Adrenal gland (tissue), 12 donors: ENCODE data around the gene MSRB1. TPM values are rescaled to one million over a fixed set of nuclear protein-coding genes. Genes with fewer than 3 reads are reported as not detected.

Experiments used
- DNase-seq, 7 donors: peaks; one replicate each; pipeline ENCODE4 v3.0.0-alpha.2; 2019 to 2020
- H3K27ac ChIP-seq, 5 donors: fragments of 200-600 bp; sonication (generic) in 4 of 5; 1 replicate in 3 of 5; 2 replicates in 2 of 5; pipeline versions ENCODE4 v1.5.1 to v1.8.0; 2016 to 2020; ENCODE audit warnings: mild to moderate bottlenecking in 1 of 5
- H3K27me3 ChIP-seq: fragments of 200-600 bp; 2 replicates; pipeline ENCODE4 v1.8.0; 2021
- H3K36me3 ChIP-seq, 2 donors: fragments of 200-600 bp; replicated peaks in 1 of 2; 1 replicate in 1 of 2; 2 replicates in 1 of 2; pipeline versions ENCODE4 v1.5.1 to v1.8.0; 2018 to 2022
- H3K4me1 ChIP-seq, 2 donors: fragments of 200-600 bp; replicated peaks in 1 of 2; 1 replicate in 1 of 2; 2 replicates in 1 of 2; pipeline versions ENCODE4 v1.5.1 to v1.8.0; 2018 to 2021
- H3K4me3 ChIP-seq, 4 donors: fragments of 200-600 bp; sonication (generic) in 3 of 4; one replicate each; pipeline ENCODE4 v1.5.1; 2016 to 2018
- H3K9me3 ChIP-seq, 3 donors: fragments of 200-600 bp; sonication (generic) in 1 of 3; replicated peaks in 1 of 3; 1 replicate in 2 of 3; 2 replicates in 1 of 3; pipeline versions ENCODE4 v1.5.1 to v1.8.0; 2016 to 2021
- POLR2A ChIP-seq, 2 donors: fragments of 450-650 bp; IDR thresholded peaks; one replicate each; pipeline ENCODE4 v1.6.1; 2017; ENCODE audit warnings: antibody characterized with exemption in 2 of 2, mild to moderate bottlenecking in 2 of 2, moderate library complexity in 1 of 2
- WGBS, 4 donors: extraction: QIAGEN DNeasy Blood & Tissue Kit in 2 of 4; methylation state at CpG; one replicate each; pipeline versions ENCODE4 v1.1.5 to v1.1.7; 2013 to 2017; 5-methylcytosine and 5-hydroxymethylcytosine counted together
- intact Hi-C, 2 donors: fragments of 100-400 bp; cut with DNase I; formaldehyde crosslinking; loops; one replicate each; pipeline versions ENCODE4 v1.14.1 to v1.15.0; 2022 to 2023
- polyA plus RNA-seq, 3 donors: library from polyadenylated mRNA; stranded (reverse); fragments of 200-250 nt in 2 of 3; fragments of 350-450 nt in 1 of 3; fragmentation: Illumina TruSeq in 1 of 3; extraction: RNeasy Lipid Tissue Mini Kit (QIAGEN cat#74804) in 1 of 3; gene quantifications; one replicate each; pipeline ENCODE4 v1.2.3, GENCODE V29; 2013 to 2014
- total RNA-seq, 9 donors: library from RNA; depleted of rRNA in 4 of 9; stranded (reverse); fragments of >200 nt in 4 of 9; fragments of 120-200 nt in 1 of 9; fragmentation: NEBNext Ultra II Directional in 1 of 9; extraction: Animal tissue kit (Norgen Biotek cat#: 25700) in 1 of 9; gene quantifications; one replicate each; pipeline versions ENCODE4 v1.1.0 to v1.2.4, GENCODE V29; 2013 to 2023
- TF ChIP-seq, protein P1 (sequence below), 6 experiments: fragments of 450-650 bp in 4 of 6; fragments of 200-600 bp in 2 of 6; sonication (generic) in 1 of 6; IDR thresholded peaks; 1 replicate in 5 of 6; 2 replicates in 1 of 6; pipeline versions ENCODE4 v1.5.1 to v1.8.0; 2016 to 2021; ENCODE audit warnings: antibody characterized with exemption in 6 of 6, mild to moderate bottlenecking in 2 of 6, moderate library complexity in 1 of 6
- donor health status: healthy with polysubstance abuse.
- donor health status: Bipolar disorder and iron deficiency.
- donor health status: DM: yes; HTN: yes; CAD: no.
- donor health status: DM: no; HTN: no; CAD: no.
- donor health status: DM: no; HTN: no; CAD: no.
- donor health status: DM: yes; HTN: yes; CAD: no.

MSRB1 gene
- total and polyA plus RNA-seq, 12 donors = 8.1 to 38.9 (median 16.1) TPM

DNA sequence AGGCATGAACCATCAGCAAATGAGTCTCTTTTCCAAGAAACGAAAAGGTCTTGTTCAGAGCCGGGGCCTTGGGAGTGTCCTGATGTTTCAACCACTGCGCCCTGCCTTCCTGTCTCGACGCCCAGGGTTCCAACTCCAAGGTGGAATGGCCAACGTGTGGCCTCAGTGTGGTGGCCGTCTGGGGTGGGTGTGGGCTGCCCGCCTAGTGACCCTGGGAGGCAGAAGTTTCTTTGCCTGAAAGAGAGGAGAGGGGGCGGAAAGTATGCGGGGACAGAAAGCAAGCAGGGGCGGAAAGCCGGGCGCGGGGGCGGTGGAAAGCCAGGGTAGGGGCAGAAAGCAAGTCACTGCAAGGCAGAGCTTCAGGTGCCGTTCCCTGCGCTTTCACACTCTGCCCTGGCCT, 4.1 kb downstream of the MSRB1 start:
- H3K27ac ChIP-seq = no peak overlapping the region
- whole genome bisulfite sequencing, 4 donors = 85 to 91% (median 87%) methylated on average over 14 to 17 of the region's 17 CpGs
- H3K36me3 ChIP-seq = peaks cover 0 to 30% of the 10 kb centered on the region in 2 donors

DNA sequence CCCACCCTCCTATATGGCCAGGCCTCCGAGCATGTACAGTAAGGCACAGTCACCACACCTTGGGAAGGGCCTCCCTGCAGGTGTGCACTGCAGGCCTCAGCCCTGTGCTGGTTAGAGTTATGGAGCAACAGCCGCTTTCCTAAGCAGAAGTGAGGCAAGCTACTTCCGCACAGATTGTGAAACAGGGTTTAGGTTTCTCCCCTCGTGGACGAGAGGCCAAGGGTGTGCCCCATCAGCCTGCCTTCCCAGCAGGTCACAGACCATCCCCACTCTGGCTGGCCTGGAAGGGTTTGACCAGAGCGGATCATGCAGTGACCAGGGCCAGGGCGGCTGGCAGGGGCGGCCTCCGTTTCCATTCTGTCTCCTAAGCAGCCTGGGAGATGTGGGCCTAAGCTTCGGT, 4.7 kb downstream of the MSRB1 start:
- Histone ChIP-seq H3K27ac (no peak overlapping the region), H3K9me3 (no peaks in the 10 kb centered on the region), H3K4me1 (peaks cover 7 to 11% of the 10 kb centered on the region in 2 donors), H3K27me3 (no peaks in the 10 kb centered on the region), H3K36me3 (peaks cover 0 to 30% of the 10 kb centered on the region in 2 donors), H3K4me3 (no peak overlapping the region)
- intact Hi-C loops = no loop called here
- DNase-seq = no peak
- TF ChIP-seq POLR2A (IDR thresholded peaks at IDR 0.05) = no peak
- TF ChIP-seq, protein P1, sequence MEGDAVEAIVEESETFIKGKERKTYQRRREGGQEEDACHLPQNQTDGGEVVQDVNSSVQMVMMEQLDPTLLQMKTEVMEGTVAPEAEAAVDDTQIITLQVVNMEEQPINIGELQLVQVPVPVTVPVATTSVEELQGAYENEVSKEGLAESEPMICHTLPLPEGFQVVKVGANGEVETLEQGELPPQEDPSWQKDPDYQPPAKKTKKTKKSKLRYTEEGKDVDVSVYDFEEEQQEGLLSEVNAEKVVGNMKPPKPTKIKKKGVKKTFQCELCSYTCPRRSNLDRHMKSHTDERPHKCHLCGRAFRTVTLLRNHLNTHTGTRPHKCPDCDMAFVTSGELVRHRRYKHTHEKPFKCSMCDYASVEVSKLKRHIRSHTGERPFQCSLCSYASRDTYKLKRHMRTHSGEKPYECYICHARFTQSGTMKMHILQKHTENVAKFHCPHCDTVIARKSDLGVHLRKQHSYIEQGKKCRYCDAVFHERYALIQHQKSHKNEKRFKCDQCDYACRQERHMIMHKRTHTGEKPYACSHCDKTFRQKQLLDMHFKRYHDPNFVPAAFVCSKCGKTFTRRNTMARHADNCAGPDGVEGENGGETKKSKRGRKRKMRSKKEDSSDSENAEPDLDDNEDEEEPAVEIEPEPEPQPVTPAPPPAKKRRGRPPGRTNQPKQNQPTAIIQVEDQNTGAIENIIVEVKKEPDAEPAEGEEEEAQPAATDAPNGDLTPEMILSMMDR (IDR thresholded peaks at IDR 0.05) = no peak
- WGBS, 4 donors = 78 to 90% (median 83%) methylated on average over 7 to 10 of the region's 10 CpGs

More for the DNA sequence above, 4.1 kb downstream of the MSRB1 start:
- peaks cover 7 to 11% of the 10 kb centered on the region in 2 donors for H3K4me1 ChIP-seq
- intact Hi-C loops = no loop called here
- no peak overlapping the region for H3K4me3 ChIP-seq
- TF ChIP-seq POLR2A (IDR thresholded peaks at IDR 0.05) = no peak
- TF ChIP-seq, protein P1 (IDR thresholded peaks at IDR 0.05) = no peak
- no peaks in the 10 kb centered on the region for H3K9me3 ChIP-seq
- H3K27me3 ChIP-seq = no peaks in the 10 kb centered on the region
- DNase-seq = no peak

DNA sequence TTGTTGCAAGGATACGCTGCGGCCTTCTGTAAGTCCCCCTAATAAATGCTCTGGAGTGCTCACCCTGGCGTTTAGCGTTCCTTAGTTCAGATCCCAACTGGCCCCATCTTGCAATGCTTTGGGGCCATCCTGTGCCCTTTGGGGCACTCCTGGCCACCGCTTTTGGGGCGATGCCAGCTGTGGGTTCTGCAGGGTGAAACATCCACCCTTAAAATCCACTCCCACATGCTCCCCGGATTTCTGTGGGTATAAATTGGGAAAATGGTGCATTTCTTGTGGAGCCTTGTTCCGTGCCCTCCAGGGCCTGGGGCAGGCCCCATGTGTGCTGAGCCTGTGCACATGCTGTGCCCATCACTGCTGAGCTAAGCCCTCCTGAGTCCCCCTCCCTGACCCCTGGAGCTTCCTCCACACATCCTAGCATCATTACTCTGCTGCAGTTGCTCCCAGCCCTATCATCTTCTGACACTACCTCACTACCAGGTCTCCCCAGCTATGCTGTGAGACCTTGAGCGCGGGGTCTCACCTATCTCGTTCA, 6.0 kb downstream of the MSRB1 start:
- Histone ChIP-seq H3K27me3 (no peaks in the 10 kb centered on the region), H3K4me3 (no peak overlapping the region), H3K27ac (no peak overlapping the region), H3K4me1 (peaks cover under 1 to 4% of the 10 kb centered on the region in 2 donors), H3K9me3 (no peaks in the 10 kb centered on the region), H3K36me3 (peaks cover 0 to 30% of the 10 kb centered on the region in 2 donors)
- 92 to 96% (median 94%) methylated on average over 11 of the region's 11 CpGs for WGBS, 4 donors
- intact Hi-C loops = no loop called here
- no peak for DNase-seq
- no peak for TF ChIP-seq POLR2A (IDR thresholded peaks at IDR 0.05)
- TF ChIP-seq, protein P1 (IDR thresholded peaks at IDR 0.05) = no peak

DNA sequence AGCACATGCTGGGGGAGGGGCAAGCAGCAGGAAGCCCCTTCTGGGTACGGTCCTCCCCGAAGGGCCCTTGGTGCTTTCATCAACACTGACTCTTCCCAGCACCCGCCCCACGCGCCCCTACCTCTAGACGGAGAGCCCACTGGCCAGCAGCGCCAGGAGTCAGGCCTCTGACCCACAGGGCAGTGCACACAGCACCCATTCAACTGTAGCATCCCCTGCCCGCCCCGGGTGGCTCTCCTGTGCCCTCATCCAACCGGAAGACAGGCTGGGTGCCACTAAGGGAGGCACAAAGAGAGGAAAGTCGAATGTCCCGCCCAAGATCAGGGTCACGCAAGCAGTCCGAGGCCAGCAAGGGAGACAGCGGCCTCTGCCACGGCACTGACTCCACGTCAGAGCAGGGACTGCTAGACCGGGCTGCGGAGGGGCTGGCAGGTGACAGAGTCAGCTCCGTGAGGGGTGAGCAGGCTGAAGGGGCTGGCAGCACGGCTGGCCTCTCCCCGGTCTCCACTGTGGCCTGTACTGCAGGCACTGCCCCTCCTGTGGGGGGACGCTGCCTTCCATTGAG, 9.8 kb downstream of the MSRB1 start:
- intact Hi-C loops = loop anchor here in 1 of 2 donors (5.0 kb wide), 1 partner anchor 71 kb away; no protein-coding TSS in a partner anchor

More for the DNA sequence above, 9.8 kb downstream of the MSRB1 start:
- H3K4me3 ChIP-seq = no peak overlapping the region
- H3K27me3 ChIP-seq = no peaks in the 10 kb centered on the region
- no peak overlapping the region for H3K27ac ChIP-seq
- WGBS, 4 donors = 57 to 70% (median 69%) methylated on average over 10 to 23 of the region's 23 CpGs; no CpG with 5 or more reads in 1 of the 4 donors
- H3K36me3 ChIP-seq = peaks cover 0 to 7% of the 10 kb centered on the region in 2 donors
- no peak for DNase-seq
- no peaks in the 10 kb centered on the region for H3K9me3 ChIP-seq
- TF ChIP-seq, protein P1 (IDR thresholded peaks at IDR 0.05) = no peak
- no peak for TF ChIP-seq POLR2A (IDR thresholded peaks at IDR 0.05)
- peaks cover 6 to 8% of the 10 kb centered on the region in 2 donors for H3K4me1 ChIP-seq
